ENCODE results near the gene ALKBH5. TPM values are rescaled to one million over a fixed set of nuclear protein-coding genes. Genes with fewer than 3 reads are reported as not detected.

Gene ALKBH5
- total RNA-seq, 1 experiment from 2014 or later = 94.5 TPM

- DNase-seq (ENCODE audit: low read depth, low spot score) (no peak), ATAC-seq (no peak)
- TF ChIP-seq POLR2AphosphoS5 (IDR thresholded peaks at IDR 0.05; ENCODE audit: low read depth, low read length) (no peak), REST (IDR thresholded peaks at IDR 0.05; ENCODE audit: insufficient read depth in 1 of 2, low read depth in 2 of 2, low read length in 1 of 2) (no peak), TCF7L2 (IDR thresholded peaks at IDR 0.05; ENCODE audit: low read depth, low read length) (no peak), CTCF (IDR thresholded peaks at IDR 0.05) (no peak), SIN3A (IDR thresholded peaks at IDR 0.05; ENCODE audit: borderline replicate concordance, insufficient read depth, low read depth, low read length) (no peak)
- intact Hi-C loops (cut with micrococcal nuclease; ENCODE audit: unreplicated experiment) = no loop called here
- no peaks in the 10 kb centered on the region for H3K27me3 ChIP-seq (ENCODE audit: control insufficient read depth, insufficient read depth, low read length)
- ChIA-PET CTCF (no interaction called here), POLR2A (no interaction called here)
- no peak overlapping the region for H3K4me3 ChIP-seq (ENCODE audit: low read depth in 2 of 2, low read length in 2 of 2)
- in situ Hi-C loops (cut with HindIII; ENCODE audit: low pct_unique_long_range_greater_than_20kb, low sequenced_read_pairs) = no loop called here
- no peaks in the 10 kb centered on the region for H3K36me3 ChIP-seq (ENCODE audit: control insufficient read depth, insufficient read depth, low read length)
- BruUV-seq (replicated peaks) = no TSS peak
- no peaks in the 10 kb centered on the region for H3K4me1 ChIP-seq (ENCODE audit: control insufficient read depth, insufficient read depth, low read length)
- H3K27ac ChIP-seq (ENCODE audit: low read length) = no peak overlapping the region
- H3K9me3 ChIP-seq (ENCODE audit: control insufficient read depth, insufficient read depth, low read depth, low read length) = no peaks in the 10 kb centered on the region
Measured at GRCh38 chr17:18233803-18234518, 50.3 kb downstream of the ALKBH5 start.

GRCh38 chr17:18234853-18235380 lies 51.3 kb downstream of the ALKBH5 start:
- Histone ChIP-seq H3K9me3 (ENCODE audit: control insufficient read depth, insufficient read depth, low read depth, low read length) (no peaks in the 10 kb centered on the region), H3K27me3 (ENCODE audit: control insufficient read depth, insufficient read depth, low read length) (no peaks in the 10 kb centered on the region), H3K4me3 (ENCODE audit: low read depth in 2 of 2, low read length in 2 of 2) (no peak overlapping the region), H3K4me1 (ENCODE audit: control insufficient read depth, insufficient read depth, low read length) (no peaks in the 10 kb centered on the region), H3K27ac (ENCODE audit: low read length) (no peak overlapping the region), H3K36me3 (ENCODE audit: control insufficient read depth, insufficient read depth, low read length) (no peaks in the 10 kb centered on the region)
- no peak for TF ChIP-seq TCF7L2 (IDR thresholded peaks at IDR 0.05; ENCODE audit: low read depth, low read length)
- TF ChIP-seq SIN3A (IDR thresholded peaks at IDR 0.05; ENCODE audit: borderline replicate concordance, insufficient read depth, low read depth, low read length) = no peak
- no peak for TF ChIP-seq REST (IDR thresholded peaks at IDR 0.05; ENCODE audit: insufficient read depth in 1 of 2, low read depth in 2 of 2, low read length in 1 of 2)
- no peak for TF ChIP-seq POLR2AphosphoS5 (IDR thresholded peaks at IDR 0.05; ENCODE audit: low read depth, low read length)
- no peak for TF ChIP-seq CTCF (IDR thresholded peaks at IDR 0.05)
- ATAC-seq (no peak), DNase-seq (ENCODE audit: low read depth, low spot score) (no peak)
- BruUV-seq (replicated peaks) = no TSS peak
- in situ Hi-C loops (cut with HindIII; ENCODE audit: low pct_unique_long_range_greater_than_20kb, low sequenced_read_pairs) = no loop called here
- POLR2A ChIA-PET = no interaction called here
- CTCF ChIA-PET = no interaction called here
- intact Hi-C loops (cut with micrococcal nuclease; ENCODE audit: unreplicated experiment) = no loop called here
